ENCODE measurements around the gene APOOL.
"Not testable (repeated sequence)": the region's sequence is repeated elsewhere in the genome, so short reads cannot be mapped to it uniquely, and the experiment has no call there.

The APOOL gene, protein sequence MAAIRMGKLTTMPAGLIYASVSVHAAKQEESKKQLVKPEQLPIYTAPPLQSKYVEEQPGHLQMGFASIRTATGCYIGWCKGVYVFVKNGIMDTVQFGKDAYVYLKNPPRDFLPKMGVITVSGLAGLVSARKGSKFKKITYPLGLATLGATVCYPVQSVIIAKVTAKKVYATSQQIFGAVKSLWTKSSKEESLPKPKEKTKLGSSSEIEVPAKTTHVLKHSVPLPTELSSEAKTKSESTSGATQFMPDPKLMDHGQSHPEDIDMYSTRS

DNA sequence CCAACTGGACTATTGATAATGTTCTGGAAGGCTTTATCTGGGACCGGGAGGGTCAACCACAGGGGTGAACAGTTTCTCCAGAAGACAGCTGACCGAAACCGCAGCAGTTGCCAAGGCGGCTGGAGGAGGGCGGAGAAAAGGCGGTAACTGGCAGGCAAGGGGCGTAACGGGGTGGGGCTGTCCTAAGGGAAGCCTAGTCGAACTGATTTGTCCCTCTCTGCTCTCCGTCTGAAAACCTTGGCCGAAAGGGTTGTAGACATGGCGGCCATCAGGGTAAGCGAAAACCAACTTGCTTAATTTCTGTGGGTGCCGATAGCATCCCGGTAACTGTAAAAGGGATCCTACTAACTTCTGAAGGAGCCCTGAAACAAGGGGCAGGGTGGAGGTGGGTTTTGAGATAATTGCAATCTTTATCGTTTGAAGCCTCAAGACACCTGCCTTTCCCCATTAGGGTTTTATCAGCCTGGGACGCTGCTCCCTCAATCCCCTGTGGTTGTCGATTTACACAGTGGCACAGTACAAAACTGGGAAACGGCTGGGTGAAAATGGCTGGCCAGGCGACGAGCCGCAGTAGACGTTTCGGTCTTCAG is at the start of gene APOOL:
Gene APOOL, plus strand, starts transcription at position 223 of the 590 bp plus-strand sequence. Its CDS starts 36 bp downstream, at position 259.
- peak; percentile 73 for DNase-seq

DNA sequence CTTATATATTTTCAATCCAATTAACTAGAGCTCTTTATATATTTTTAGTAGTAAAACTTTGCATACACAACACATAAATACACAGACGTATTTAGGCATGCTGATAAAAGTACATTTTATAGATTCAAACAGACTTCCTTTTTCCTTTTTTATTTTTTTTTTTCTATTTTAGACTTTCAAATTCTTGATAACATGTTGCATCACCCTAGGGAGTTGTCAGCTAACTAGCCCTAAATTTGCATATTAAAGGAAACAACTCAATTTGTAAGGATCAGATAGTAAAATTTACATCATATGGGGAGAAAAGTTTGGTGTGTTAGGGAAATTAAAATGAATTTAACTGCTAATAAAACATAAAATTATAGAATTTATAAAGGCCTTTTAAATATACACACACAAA is 47.4 kb upstream of the APOOL start:
- no peak for DNase-seq

DNA sequence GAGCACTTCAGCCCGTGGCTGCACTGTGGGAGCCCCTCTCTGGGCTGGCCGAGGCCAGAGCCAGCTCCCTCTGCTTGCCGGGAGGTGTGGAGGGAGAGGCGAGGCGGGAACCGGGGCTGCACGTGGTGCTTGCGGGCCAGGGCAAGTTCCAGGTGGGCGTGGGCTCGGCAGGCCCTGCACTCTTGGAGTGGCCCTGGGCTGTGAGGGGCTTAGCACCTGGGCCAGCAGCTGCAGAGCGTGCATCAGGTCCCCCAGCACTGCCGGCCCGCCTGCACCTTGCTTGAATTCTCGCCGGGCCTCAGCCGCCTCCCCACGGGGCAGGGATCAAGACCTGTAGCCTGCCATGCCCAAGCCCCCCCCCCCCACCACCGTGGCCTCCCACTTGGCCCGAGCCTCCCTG is 28.9 kb upstream of the APOOL start:
- DNase-seq: no peak

DNA sequence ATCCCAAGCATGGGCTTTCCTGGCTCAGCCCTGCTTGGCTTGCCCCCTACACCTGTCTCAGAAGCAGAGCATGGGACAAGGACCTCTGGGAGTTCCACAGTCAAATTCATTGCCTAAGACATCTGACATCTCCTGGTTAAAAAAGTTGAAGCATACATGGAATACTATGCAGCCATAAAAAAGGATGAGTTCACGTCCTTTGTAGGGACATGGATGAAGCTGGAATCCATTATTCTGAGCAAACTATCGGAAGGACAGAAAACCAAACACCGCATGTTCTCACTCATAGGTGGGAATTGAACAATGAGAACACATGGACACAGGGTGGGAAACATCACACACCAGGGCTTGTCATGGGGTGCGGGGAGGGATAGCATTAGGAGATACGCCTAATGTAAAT is 11.9 kb upstream of the APOOL start:
- not testable (repeated sequence) for DNase-seq

DNA sequence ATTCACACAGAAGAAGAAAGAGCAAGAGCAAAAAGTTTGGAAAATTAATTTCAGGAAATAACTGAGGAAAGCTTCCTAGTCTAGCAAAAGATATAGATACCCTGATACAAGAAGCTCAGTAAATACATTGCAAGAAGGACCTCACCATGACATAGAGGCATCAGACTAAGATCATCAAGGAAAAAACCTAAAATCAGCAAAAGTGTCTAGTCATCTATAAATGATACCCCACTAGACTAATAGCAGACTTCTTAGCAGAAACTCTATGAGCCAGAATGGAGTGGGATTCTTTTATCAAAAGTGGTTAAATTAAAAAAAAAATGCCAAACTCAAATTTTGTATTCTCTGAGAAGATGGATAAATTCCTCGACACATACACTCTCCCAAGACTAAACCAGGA is 10.5 kb upstream of the APOOL start:
- DNase-seq: no peak

DNA sequence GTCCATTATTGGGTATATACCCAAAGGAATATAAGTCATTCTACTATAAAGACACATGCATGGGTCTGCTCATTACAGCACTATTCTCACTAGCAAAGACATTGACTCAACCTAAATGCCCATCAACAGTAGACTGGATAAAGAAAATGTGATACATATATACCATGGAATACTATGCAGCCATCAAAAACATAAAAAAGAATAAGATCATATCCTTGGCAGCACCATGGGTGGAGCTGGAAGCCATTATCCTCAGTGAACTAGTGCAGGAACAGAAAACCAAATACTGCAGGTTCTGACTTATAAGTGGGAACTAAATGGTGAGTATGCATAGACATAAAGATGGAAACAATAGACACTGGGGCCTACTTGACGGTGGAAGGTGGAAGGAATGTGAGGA is 2.3 kb upstream of the APOOL start:
- no peak for DNase-seq

DNA sequence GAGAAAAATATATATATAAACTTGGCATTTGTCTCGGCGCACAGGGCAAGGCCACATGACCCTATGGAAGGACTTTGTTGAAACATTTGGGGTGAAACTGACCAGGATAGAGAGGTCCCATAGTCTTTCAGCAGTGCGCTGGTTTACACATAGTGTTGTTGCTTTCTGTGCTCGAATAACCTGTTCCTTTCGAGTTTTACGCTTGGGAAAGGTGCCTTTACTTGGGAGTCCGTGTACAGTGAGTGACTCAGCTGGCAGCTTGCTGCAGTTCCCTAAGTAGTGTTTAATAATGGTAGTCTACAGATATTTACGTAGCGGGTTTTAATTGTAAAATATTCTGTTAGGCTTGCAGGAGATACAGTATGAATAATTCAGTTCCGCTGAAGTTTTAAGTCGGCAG is 578 bp downstream of the APOOL start:
- DNase-seq: no peak

DNA sequence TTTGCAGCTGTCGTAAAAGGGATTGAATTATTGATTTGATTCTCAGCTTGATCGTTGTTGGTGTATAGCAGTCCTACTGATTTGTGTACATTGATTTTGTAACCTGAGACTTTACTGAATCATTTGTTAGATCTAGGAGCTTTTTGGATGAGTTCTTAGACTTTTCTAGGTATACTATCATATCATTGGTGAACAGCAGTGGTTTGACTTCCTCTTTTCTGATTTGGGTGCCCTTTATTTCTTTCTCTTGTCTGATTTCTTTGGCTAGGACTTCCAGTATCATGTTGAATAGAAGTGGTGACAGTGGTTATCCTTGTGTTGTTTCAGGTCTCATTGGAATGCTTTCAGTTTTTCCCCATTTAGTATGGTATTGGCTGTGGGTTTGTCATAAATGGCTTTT is 8.4 kb downstream of the APOOL start:
- DNase-seq: no peak

DNA sequence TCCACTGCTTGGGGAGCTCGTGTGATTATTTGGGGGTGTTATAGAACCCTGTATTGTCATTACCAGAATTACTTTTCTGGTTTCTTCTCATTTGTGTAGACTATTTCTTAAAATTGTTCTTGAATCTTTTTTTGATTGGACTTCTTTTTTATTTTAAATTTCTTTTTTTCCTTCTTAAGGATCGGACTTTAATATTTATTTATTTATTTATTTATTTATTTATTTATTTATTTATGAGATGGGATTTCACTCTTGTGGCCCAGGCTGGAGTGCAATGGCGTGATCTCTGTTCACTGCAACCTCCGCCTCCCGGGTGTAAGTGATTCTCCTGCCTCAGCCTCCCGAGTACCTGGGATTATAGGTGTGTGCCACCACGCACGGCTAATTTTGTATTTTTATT is 11.7 kb downstream of the APOOL start:
- DNase-seq: not testable (repeated sequence)

DNA sequence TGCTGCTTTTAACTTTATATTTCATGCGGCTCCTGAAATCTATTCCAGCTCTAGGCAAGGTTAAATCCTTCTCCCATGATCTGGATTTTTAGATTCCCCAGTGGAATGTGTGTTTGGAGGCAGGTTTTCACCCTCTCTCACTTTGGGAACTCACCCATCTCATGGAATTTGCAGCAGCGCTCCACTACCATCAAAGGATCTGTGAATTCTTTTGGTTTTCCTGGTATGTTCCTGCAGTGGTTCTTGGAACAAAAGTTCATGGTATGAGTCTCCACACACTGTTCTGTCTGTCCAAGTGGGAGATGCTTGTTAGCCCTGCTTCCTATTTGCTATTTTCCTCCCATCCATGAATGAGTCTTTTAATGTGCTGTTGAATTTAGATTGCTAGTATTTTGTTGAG is 14.0 kb downstream of the APOOL start:
- no peak for DNase-seq

DNA sequence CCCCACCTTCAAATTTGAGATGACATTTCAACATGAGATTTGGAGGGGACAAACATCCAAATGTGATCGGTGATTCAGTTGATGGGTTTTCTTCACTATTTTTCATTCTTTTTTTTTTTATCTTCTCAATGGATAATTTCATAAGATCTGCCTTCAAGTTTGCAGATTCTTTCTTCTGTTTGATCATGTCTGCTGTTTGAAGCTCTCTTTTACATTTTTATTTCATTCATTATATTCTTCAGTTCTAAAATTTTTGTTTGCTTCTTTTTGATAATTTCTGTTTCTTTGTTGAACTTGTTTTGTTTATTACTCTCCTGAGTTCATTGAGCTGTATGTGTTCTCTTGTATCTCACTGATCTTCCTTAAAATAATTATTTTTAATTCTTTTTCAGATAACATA is 14.8 kb downstream of the APOOL start:
- DNase-seq: no peak

DNA sequence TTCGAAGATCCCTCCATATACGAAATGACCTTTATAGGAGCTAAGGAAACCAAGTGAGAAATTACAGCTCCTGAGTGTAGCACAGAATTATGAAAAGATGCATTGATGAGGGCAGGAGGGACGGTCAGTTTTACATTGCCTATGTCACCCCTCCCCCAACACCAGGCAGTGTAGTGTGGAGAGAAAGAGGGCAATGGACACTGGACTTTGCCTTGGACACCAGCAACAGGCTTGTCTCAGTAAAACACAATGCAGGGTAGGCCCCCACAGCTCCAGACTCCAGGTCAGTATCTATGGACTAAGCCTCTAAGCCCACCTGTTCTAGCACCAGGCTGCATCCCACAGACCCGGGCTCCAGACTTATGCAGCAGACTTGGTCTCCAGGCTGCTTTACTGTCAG is 16.5 kb downstream of the APOOL start:
- no peak for DNase-seq

DNA sequence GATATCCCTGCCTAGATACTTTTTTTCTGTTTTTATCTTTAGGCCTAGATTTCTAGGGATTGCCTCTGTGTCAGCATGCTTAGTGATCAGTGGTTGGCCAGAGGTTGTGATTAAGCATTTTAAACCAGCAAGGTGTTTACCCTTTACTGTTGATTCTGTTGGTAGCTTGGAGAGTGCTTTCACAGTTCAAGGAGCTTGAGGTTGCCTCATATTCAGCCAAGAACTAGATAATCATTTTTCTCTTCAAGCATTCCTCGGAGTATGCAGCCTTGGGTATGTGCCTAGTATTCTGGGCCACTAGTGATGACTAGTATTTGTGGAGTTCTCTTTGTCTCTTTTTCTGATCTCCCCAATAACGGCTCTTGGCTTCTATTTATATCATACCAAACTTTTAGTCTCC is 20.4 kb downstream of the APOOL start:
- DNase-seq: no peak

DNA sequence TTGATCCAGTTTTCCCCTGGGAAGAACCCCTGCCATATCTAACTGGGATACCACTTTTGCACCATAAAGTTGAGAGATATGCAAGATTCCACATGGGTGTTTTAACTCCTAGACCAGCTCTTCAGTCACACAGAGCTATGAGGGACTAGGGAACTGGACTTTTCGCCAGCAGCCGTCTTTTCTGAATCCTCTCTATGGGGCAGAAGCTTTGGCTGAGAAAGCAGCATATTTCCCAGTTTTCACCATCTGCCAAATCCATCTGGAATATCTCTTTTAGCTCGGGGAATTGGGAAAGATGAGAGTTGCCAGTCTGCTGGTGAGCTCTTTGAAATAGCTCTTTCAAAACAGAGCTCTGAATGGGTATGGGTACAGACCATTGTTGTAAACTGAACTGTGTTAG is 20.9 kb downstream of the APOOL start:
- no peak for DNase-seq

DNA sequence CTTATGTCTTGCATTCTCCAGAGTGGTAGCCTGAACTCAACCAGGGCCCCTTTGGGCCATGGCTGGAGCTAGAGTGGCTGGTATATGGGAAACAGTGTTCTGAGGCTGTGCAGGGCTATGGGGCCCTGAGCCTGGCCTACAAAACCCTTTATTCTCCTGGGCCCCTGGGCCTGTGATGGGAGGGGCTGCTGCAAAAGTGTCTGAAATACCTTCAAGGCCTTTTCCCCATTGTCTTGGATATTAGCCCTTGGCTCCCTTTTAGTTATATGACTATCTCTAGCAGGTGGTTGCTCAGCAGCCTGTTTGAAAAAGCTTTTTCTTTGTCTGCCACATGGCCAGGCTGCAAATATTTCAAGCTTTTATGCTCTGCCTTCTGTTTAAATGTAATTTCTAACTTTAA is 22.5 kb downstream of the APOOL start:
- no peak for DNase-seq

DNA sequence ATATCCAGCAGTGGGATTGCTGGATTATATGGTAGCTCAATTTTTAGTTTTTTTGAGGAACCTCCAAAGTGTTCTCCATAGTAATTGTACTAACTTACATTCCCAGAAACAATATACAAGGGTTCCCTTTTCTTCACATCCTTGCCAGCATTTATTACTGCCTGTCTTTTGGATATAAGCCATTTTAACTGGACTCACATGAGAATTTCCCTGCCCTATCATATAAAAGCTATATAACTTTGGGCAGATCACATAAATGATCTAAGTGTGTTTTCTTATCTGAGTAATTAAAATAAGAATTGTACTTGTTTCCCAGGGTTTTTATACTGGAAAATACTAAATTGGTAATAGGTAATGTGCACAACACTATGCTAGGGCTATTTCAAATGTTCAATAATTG is 25.4 kb downstream of the APOOL start:
- no peak for DNase-seq

DNA sequence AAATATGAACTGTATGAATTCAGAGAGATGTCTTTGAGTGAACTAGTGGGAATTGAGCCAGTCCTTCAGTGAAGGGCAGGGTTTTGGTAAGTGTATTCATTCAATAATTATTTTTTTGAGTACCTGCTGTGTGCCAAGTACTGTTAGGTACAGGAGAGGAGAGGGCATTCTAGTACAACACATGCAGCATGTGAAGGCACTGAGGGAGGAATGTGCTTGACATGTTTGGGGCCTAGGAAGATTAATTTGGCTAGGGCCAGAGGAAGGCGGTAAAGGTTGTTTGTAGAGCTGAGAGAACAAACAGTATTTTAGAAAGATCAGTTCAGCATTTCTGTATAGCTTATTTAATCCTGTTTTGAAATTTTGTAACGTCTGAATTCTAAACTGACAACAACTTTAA is 27.8 kb downstream of the APOOL start:
- no peak for DNase-seq

DNA sequence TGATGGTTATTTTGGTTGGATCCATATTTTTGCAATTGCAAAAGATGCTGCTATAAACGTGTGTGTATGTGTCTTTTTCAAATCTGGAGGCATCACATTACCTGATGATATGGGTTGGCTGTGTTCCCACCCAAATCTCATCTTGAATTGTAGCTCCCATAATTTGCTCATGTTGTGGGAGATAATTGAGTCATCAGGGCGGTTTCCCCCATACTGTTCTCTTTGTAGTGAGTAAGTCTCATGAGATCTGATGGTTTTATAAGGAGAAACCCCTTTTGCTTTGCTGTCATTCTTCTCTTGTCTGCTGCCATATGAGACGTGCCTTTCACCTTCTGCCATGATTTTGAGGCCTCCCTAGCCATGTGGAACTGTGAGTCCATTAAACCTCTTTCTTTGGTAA is 33.4 kb downstream of the APOOL start:
- DNase-seq: no peak

DNA sequence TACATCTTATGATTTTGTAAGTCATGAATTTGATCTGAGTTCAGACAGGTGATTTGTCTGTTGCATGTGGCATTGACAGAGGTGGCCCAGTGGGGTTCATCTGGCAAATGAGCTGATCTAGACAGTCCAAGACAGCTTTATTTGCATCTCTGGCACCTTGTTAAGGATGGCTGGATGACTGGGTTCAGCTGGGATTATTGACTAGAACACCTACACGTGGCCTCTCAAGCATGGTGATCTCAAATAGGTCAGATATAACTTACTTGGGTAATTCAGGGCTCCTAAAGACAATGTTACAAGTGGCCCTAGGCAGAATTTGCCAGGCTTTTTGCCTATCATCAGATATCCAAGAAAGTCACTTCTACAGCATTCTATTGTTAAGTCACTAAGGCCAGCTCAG is 48.0 kb downstream of the APOOL start:
- no peak for DNase-seq

DNA sequence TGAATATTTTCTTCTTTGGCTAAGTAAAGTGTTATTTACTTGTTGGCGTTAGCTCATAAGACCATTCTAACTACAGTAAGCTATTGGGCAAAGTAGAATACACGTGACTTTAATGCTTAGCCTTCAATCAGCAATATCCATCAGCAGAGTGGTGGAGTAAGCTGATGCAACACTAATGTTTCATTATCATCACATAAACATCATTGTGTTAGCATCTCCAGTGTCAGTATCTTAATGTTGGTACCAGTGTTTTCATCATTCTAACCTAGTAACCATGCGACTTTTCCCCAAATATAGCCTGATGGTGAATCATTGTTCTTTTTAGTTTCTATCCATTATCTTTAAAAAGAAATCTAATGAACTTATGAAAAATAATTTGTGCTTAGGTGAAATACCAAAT is 48.5 kb downstream of the APOOL start:
- DNase-seq: no peak

DNA sequence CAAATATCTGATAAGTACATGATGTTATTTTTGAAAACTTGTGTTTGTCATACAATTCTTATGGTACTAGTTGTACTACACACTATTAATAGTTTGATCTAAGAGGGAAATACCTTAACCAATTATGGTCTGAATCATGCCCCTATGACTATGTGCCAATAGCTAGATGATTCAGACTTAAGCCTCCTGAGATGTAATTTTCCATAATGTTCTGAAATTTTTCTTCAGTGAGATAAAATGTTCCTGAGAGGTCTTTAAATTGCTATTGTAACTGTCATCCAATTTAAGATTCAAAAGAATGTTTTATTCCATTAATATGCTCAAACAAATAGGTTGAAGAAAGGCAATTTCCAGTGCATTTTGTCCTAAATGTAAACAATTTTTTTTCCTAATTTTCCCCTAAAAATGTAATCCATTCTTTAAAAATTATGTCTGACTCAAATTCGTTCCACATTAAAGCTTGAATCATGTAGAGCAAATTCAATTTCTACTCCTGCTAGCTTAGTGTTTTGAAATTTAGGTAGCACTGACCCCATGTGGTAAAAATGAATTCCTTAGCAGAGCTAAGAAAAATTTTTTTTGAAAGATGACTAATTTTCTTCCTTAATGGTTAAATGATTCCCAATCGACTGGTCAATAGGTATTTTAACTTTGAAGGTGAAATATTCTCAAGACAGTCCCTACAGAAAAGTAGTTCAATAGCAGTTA is 49.1 kb downstream of the APOOL start:
- DNase-seq: no peak

DNA sequence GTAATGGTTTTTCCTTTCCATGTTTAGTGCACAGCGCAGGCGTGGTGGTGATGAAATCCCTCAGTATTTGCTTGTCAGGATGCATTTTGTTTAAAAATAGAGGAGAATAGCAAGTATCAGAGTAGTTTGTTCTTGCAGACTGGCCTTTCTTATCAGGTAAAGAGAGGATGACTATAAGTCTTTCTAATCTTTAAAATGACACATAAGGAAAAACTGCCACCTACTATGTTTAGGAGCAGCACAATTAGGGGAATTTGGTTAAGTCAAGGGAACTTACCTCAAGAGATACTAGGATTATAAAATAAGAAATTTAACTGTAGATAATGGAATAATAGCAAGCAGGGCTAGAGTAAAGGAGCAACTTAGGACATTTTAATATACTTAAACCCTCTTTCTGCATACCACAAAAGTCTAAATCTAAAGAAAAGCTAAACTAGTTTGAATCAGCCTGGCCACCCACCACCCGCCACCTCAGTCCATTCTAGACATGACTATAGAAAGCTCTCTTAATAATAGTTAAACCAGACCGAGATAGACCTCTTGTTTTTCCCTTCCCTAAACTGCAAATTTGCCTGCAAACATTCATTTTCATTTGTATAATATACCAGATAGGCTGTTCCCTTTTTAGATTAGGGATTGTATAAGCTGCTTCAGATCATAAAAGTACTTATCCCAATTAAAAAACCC is 62.0 kb downstream of the APOOL start:
- DNase-seq: no peak

DNA sequence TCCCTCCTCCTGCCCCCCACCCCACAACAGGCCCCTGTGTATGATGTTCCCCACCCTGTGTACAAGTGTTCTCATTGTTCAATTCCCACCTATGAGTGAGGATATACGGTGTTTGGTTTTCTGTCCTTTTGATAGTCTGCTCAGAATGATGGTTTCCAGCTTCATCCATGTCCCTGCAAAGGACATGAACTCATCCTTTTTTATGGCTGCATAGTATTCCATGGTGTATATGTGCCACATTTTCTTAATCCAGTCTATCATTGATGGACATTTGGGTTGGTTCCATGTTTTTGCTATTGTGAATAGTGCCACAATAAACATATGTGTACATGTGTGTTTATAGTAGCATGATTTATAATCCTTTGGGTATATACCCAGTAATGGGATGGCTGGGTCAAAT is 73.6 kb downstream of the APOOL start:
- DNase-seq: not testable (repeated sequence)
